ENCODE measurements around the gene KCNQ5.

Gene KCNQ5

GRCh38 chr6:72947534-72947933 lies 325.7 kb downstream of the KCNQ5 start:
- Histone ChIP-seq H3K27me3 (ENCODE audit: control insufficient read depth in 1 of 2, insufficient read depth in 2 of 2, low read length in 2 of 2) (no peaks in the 10 kb centered on the region), H3K9me3 (ENCODE audit: low read length) (no peaks in the 10 kb centered on the region), H3K4me3 (ENCODE audit: low read depth in 1 of 2, low read length in 2 of 2) (no peak overlapping the region), H3K9ac (ENCODE audit: low read length) (no peak overlapping the region), H3K4me1 (ENCODE audit: insufficient read depth, low read length) (no peaks in the 10 kb centered on the region), H3K36me3 (ENCODE audit: insufficient read depth, low read length) (no peaks in the 10 kb centered on the region), H3K27ac (ENCODE audit: low read depth, low read length) (no peak overlapping the region)

- H3K27me3 ChIP-seq (ENCODE audit: control insufficient read depth in 1 of 2, insufficient read depth in 2 of 2, low read length in 2 of 2) = no peaks in the 10 kb centered on the region
- H3K4me1 ChIP-seq (ENCODE audit: insufficient read depth, low read length) = no peaks in the 10 kb centered on the region
- H3K36me3 ChIP-seq (ENCODE audit: insufficient read depth, low read length) = no peaks in the 10 kb centered on the region
- no peak overlapping the region for H3K4me3 ChIP-seq (ENCODE audit: low read depth in 1 of 2, low read length in 2 of 2)
- no peak overlapping the region for H3K27ac ChIP-seq (ENCODE audit: low read depth, low read length)
- no peaks in the 10 kb centered on the region for H3K9me3 ChIP-seq (ENCODE audit: low read length)
- H3K9ac ChIP-seq (ENCODE audit: low read length) = no peak overlapping the region
Observed at GRCh38 chr6:72948153-72948552, 326.3 kb downstream of the KCNQ5 start.

GRCh38 chr6:72950114-72950860 lies 328.4 kb downstream of the KCNQ5 start:
- Histone ChIP-seq H3K27ac (ENCODE audit: low read depth, low read length) (no peak overlapping the region), H3K4me1 (ENCODE audit: insufficient read depth, low read length) (peaks cover 14% of the 10 kb centered on the region), H3K9me3 (ENCODE audit: low read length) (no peaks in the 10 kb centered on the region), H3K9ac (ENCODE audit: low read length) (no peak overlapping the region), H3K27me3 (ENCODE audit: control insufficient read depth in 1 of 2, insufficient read depth in 2 of 2, low read length in 2 of 2) (no peaks in the 10 kb centered on the region), H3K4me3 (ENCODE audit: low read depth in 1 of 2, low read length in 2 of 2) (no peak overlapping the region), H3K36me3 (ENCODE audit: insufficient read depth, low read length) (no peaks in the 10 kb centered on the region)

DNA sequence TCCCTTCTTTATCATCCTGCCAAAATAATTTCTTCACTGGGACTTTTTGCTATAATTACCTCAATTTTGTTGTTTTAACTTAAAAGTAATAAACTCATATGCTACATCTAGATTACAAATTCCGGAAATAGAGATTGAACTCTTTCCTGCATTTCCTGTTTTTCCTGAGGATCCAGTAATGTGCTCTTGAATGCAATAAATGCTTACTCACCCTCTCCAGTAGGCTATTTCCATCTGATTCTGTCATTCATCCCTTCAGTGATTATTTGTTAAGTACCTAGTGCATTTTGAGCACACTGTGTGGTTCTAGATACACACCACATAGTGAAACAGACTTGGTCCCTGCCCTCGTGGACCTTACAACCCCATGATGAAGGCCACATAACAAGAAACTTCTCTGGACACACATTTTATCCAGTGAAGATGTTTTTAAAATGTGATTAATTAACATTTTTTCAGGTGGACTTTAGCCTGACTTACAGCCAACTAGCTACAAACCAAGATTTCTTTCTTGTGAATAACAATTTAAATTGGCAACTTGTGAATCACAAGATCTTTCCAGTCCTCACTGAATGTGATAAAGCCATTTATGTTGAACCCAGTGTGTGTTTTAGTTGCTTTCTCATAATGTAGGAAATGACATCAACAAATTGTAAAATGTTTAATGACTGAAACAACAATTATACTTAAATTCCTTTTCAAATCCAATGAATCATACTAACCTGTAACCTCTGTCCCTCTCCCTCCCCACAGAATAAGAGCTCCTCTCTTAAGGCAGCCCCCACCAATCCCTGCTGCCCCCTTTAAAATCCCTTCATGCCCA lies 331.2 kb downstream of the KCNQ5 start:
- H3K9ac ChIP-seq (ENCODE audit: low read length) = no peak overlapping the region
- H3K36me3 ChIP-seq (ENCODE audit: insufficient read depth, low read length) = no peaks in the 10 kb centered on the region
- no peaks in the 10 kb centered on the region for H3K27me3 ChIP-seq (ENCODE audit: control insufficient read depth in 1 of 2, insufficient read depth in 2 of 2, low read length in 2 of 2)
- peaks cover 22% of the 10 kb centered on the region for H3K4me1 ChIP-seq (ENCODE audit: insufficient read depth, low read length)
- H3K9me3 ChIP-seq (ENCODE audit: low read length) = no peaks in the 10 kb centered on the region
- H3K4me3 ChIP-seq (ENCODE audit: low read depth in 1 of 2, low read length in 2 of 2) = no peak overlapping the region
- H3K27ac ChIP-seq (ENCODE audit: low read depth, low read length) = no peak overlapping the region

- Histone ChIP-seq H3K9me3 (ENCODE audit: low read length) (no peaks in the 10 kb centered on the region), H3K27me3 (ENCODE audit: control insufficient read depth in 1 of 2, insufficient read depth in 2 of 2, low read length in 2 of 2) (no peaks in the 10 kb centered on the region), H3K36me3 (ENCODE audit: insufficient read depth, low read length) (no peaks in the 10 kb centered on the region), H3K9ac (ENCODE audit: low read length) (no peak overlapping the region), H3K4me3 (ENCODE audit: low read depth in 1 of 2, low read length in 2 of 2) (no peak overlapping the region), H3K27ac (ENCODE audit: low read depth, low read length) (no peak overlapping the region), H3K4me1 (ENCODE audit: insufficient read depth, low read length) (peaks cover 22% of the 10 kb centered on the region)
Observed at GRCh38 chr6:72953971-72954381, 332.1 kb downstream of the KCNQ5 start.

DNA sequence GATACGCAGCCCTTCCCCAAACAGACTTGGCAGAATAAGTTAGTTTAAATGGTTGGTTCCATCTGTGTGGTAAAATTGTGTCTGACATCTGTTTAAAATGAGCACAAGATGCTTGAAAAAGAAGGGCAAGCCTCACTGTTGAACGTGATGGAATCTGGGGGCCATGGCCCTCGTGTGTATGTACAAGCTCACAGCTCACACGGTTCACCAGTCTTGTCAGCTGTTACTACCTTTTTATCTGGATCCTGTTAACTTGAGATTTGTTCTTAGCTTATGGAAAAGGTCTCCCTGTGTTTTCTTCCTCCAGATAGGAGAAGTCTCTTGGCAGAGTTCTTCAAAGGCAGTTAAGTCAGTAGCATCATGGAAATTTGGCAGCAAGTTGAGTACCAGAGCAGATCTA lies 332.9 kb downstream of the KCNQ5 start:
- Histone ChIP-seq H3K36me3 (ENCODE audit: insufficient read depth, low read length) (no peaks in the 10 kb centered on the region), H3K9me3 (ENCODE audit: low read length) (no peaks in the 10 kb centered on the region), H3K27ac (ENCODE audit: low read depth, low read length) (no peak overlapping the region), H3K4me3 (ENCODE audit: low read depth in 1 of 2, low read length in 2 of 2) (no peak overlapping the region), H3K4me1 (ENCODE audit: insufficient read depth, low read length) (peaks cover 22% of the 10 kb centered on the region), H3K9ac (ENCODE audit: low read length) (no peak overlapping the region), H3K27me3 (ENCODE audit: control insufficient read depth in 1 of 2, insufficient read depth in 2 of 2, low read length in 2 of 2) (no peaks in the 10 kb centered on the region)

GRCh38 chr6:72955666-72956065 lies 333.8 kb downstream of the KCNQ5 start:
- Histone ChIP-seq H3K27ac (ENCODE audit: low read depth, low read length) (no peak overlapping the region), H3K27me3 (ENCODE audit: control insufficient read depth in 1 of 2, insufficient read depth in 2 of 2, low read length in 2 of 2) (no peaks in the 10 kb centered on the region), H3K36me3 (ENCODE audit: insufficient read depth, low read length) (no peaks in the 10 kb centered on the region)

GRCh38 chr6:72956272-72956671 lies 334.4 kb downstream of the KCNQ5 start:
- no peaks in the 10 kb centered on the region for H3K27me3 ChIP-seq (ENCODE audit: control insufficient read depth in 1 of 2, insufficient read depth in 2 of 2, low read length in 2 of 2)
- H3K9ac ChIP-seq (ENCODE audit: low read length) = no peak overlapping the region
- no peaks in the 10 kb centered on the region for H3K36me3 ChIP-seq (ENCODE audit: insufficient read depth, low read length)
- H3K27ac ChIP-seq (ENCODE audit: low read depth, low read length) = no peak overlapping the region
- H3K9me3 ChIP-seq (ENCODE audit: low read length) = no peaks in the 10 kb centered on the region
- peaks cover 22% of the 10 kb centered on the region for H3K4me1 ChIP-seq (ENCODE audit: insufficient read depth, low read length)
- H3K4me3 ChIP-seq (ENCODE audit: low read depth in 1 of 2, low read length in 2 of 2) = no peak overlapping the region

More at GRCh38 chr6:72955666-72956065, 333.8 kb downstream of the KCNQ5 start:
- no peak overlapping the region for H3K4me3 ChIP-seq (ENCODE audit: low read depth in 1 of 2, low read length in 2 of 2)
- H3K4me1 ChIP-seq (ENCODE audit: insufficient read depth, low read length) = peaks cover 22% of the 10 kb centered on the region
- no peaks in the 10 kb centered on the region for H3K9me3 ChIP-seq (ENCODE audit: low read length)
- H3K9ac ChIP-seq (ENCODE audit: low read length) = no peak overlapping the region

DNA sequence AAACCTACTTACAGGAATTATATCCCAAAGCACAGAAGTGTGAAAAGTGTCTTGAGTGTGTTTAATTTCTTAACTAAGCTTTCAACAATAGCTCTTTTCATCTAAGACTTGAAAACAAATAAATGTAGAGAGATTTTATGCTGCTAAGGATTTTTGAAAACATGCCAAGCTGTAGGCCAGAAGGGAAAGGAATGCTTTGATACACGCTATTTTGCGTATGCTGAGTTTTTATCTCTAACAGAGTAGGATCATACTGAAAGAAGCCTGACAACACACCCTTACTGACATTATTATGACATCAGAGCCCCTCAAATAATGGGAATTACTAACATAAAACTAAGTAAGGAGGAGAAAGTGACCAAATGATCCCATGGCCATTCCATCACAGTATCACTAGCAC lies 338.0 kb downstream of the KCNQ5 start:
- peaks cover 11% of the 10 kb centered on the region for H3K4me1 ChIP-seq (ENCODE audit: insufficient read depth, low read length)
- H3K9ac ChIP-seq (ENCODE audit: low read length) = no peak overlapping the region
- no peak overlapping the region for H3K4me3 ChIP-seq (ENCODE audit: low read depth in 1 of 2, low read length in 2 of 2)
- no peak overlapping the region for H3K27ac ChIP-seq (ENCODE audit: low read depth, low read length)
- H3K36me3 ChIP-seq (ENCODE audit: insufficient read depth, low read length) = no peaks in the 10 kb centered on the region
- H3K27me3 ChIP-seq (ENCODE audit: control insufficient read depth in 1 of 2, insufficient read depth in 2 of 2, low read length in 2 of 2) = no peaks in the 10 kb centered on the region
- H3K9me3 ChIP-seq (ENCODE audit: low read length) = no peaks in the 10 kb centered on the region

DNA sequence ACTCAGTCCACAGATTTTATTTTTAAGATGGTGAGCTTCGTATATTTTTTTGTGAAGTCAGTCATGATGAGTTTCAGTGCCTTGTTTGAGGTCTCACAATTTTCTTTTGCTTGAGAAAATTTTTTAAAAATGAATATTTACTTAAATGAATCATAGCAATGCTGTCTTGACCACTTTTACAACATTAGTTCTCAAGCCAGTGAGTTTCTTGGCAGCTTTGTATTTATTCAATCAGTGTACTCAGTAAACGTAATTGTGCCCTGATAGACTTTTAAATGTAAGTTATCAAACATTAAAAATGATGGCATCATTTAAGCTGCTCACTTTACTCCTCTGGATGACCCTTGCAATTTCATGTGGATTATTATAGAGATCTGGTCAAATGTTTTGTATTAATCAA lies 342.1 kb downstream of the KCNQ5 start:
- Histone ChIP-seq H3K27me3 (ENCODE audit: control insufficient read depth in 1 of 2, insufficient read depth in 2 of 2, low read length in 2 of 2) (no peaks in the 10 kb centered on the region), H3K9ac (ENCODE audit: low read length) (no peak overlapping the region), H3K4me1 (ENCODE audit: insufficient read depth, low read length) (no peaks in the 10 kb centered on the region), H3K27ac (ENCODE audit: low read depth, low read length) (no peak overlapping the region), H3K4me3 (ENCODE audit: low read depth in 1 of 2, low read length in 2 of 2) (no peak overlapping the region), H3K9me3 (ENCODE audit: low read length) (no peaks in the 10 kb centered on the region), H3K36me3 (ENCODE audit: insufficient read depth, low read length) (no peaks in the 10 kb centered on the region)

DNA sequence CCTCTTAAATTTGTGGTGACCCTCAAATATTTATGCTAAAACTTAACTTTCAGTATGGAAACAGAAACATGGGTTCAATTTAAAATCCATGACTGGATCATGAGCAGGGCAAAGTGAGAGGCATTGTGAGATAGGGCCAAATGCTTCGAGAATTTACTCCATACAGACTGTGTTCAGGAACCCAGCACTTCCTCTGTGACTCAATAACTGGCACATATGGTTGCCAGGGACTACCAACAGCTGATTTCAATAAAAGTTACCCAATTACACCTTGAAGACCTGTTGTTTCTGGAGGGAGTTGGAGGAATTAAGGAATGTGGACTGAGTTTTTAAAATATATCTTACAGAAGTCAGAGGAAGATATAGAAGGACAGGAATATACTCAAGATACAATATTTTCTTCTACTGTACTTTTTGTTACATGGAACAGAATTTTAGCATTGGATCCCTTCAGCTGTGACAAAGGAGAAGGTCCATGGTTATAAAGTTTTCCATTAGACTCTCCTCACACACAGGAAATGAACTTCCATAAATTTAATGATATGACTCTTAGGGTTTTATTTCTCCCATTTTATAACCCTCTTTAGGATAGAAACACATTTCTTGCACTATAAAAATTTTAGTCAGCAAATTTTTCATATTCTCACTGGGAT lies 344.9 kb downstream of the KCNQ5 start:
- H3K9me3 ChIP-seq (ENCODE audit: low read length) = no peaks in the 10 kb centered on the region
- no peaks in the 10 kb centered on the region for H3K36me3 ChIP-seq (ENCODE audit: insufficient read depth, low read length)
- H3K4me1 ChIP-seq (ENCODE audit: insufficient read depth, low read length) = no peaks in the 10 kb centered on the region
- no peaks in the 10 kb centered on the region for H3K27me3 ChIP-seq (ENCODE audit: control insufficient read depth in 1 of 2, insufficient read depth in 2 of 2, low read length in 2 of 2)
- H3K4me3 ChIP-seq (ENCODE audit: low read depth in 1 of 2, low read length in 2 of 2) = no peak overlapping the region
- no peak overlapping the region for H3K27ac ChIP-seq (ENCODE audit: low read depth, low read length)
- H3K9ac ChIP-seq (ENCODE audit: low read length) = no peak overlapping the region

Measured in muscle layer of colon (tissue), 2 donors.